AG04449 (cell line): ENCODE measurements around the gene ADGRE3.

Experiments
- CTCF ChIA-PET: fragments of 350-600 bp; formaldehyde crosslinking; extraction: SDS; loops from one replicate; lab custom pipeline; 2021; ENCODE audit warnings: antibody characterized with exemption; lab: Yijun Ruan, JAX
- POLR2A ChIA-PET: fragments of 400-600, 350-600 bp; formaldehyde crosslinking; extraction: SDS; loops from one replicate; lab custom pipeline; 2020; ENCODE audit warnings: antibody characterized with exemption, inconsistent platforms; lab: Yijun Ruan, JAX
- DNase-seq: peaks from one replicate; pipeline ENCODE4 v3.0.0-alpha.2; 2010; ENCODE audit warnings: low read depth, low spot score
- H3K4me3 ChIP-seq: 2 replicates; pipeline ENCODE4 v1.5.1; 2011; ENCODE audit warnings: low read depth, mild to moderate bottlenecking, control low read depth, low read length
- TF ChIP-seq, protein P1 (sequence below): IDR thresholded peaks from one replicate; pipeline ENCODE4 v1.5.1; 2011; ENCODE audit warnings: mild to moderate bottlenecking, moderate library complexity, low read length, control low read depth, inconsistent platforms; ENCODE audit not compliant: insufficient read depth; ENCODE audit errors: missing control alignments

The ADGRE3 gene

DNA sequence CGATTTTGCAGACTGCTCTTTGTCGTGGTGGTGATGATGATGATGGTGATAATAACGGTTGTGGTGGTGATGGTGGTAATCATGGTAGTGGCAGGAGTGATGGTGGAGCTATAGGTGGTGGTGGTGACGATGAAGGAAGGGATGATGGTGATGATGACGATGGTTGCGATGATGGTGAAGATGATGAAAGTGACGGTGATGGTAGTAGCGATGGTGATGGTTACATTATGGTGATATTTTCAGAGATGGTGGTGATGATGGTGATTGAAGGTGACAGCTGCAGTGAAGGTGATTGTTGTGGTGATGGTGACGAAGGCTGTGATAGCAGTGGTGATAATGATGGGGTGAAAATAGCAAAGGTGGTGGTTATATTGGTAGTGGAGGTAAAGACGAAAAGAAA lies 2.1 kb upstream of the ADGRE3 start:
- CTCF ChIA-PET = interaction anchor here (1.1 to 6.3 kb wide), 3 partner anchors 9 to 121 kb away, joined by 3 to 32 read pairs (median 4); no protein-coding TSS in a partner anchor
- POLR2A ChIA-PET = no interaction called here

DNA sequence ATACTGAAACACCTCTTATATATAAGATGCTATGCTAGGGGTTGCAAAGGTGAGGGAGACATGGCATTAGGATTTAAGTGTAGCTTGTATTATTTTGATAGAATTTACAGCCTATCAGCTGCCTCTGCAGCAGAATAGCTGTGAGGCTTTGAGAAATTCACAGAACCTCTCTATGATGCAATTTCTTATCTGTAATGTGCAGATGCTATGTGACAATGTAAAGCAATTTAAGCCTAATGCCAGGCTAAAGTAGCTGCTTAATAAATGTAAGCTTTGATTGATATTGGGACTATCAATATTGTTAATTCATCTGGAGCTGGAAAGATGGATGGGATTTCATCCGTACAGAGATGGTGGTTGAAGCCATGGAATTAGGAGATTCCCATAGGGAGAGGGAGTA lies 1.6 kb downstream of the ADGRE3 start:
- no peak overlapping the region for H3K4me3 ChIP-seq
- ChIA-PET POLR2A (no interaction called here), CTCF (interaction anchor here (6.3 kb wide), 1 partner anchor 13 kb away, joined by 32 read pairs; no protein-coding TSS in a partner anchor)
- DNase-seq = no peak
- TF ChIP-seq, protein P1, sequence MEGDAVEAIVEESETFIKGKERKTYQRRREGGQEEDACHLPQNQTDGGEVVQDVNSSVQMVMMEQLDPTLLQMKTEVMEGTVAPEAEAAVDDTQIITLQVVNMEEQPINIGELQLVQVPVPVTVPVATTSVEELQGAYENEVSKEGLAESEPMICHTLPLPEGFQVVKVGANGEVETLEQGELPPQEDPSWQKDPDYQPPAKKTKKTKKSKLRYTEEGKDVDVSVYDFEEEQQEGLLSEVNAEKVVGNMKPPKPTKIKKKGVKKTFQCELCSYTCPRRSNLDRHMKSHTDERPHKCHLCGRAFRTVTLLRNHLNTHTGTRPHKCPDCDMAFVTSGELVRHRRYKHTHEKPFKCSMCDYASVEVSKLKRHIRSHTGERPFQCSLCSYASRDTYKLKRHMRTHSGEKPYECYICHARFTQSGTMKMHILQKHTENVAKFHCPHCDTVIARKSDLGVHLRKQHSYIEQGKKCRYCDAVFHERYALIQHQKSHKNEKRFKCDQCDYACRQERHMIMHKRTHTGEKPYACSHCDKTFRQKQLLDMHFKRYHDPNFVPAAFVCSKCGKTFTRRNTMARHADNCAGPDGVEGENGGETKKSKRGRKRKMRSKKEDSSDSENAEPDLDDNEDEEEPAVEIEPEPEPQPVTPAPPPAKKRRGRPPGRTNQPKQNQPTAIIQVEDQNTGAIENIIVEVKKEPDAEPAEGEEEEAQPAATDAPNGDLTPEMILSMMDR = no peak

More for the DNA sequence above, 2.1 kb upstream of the ADGRE3 start:
- H3K4me3 ChIP-seq = no peak overlapping the region
- DNase-seq = no peak
- TF ChIP-seq, protein P1 = no peak

DNA sequence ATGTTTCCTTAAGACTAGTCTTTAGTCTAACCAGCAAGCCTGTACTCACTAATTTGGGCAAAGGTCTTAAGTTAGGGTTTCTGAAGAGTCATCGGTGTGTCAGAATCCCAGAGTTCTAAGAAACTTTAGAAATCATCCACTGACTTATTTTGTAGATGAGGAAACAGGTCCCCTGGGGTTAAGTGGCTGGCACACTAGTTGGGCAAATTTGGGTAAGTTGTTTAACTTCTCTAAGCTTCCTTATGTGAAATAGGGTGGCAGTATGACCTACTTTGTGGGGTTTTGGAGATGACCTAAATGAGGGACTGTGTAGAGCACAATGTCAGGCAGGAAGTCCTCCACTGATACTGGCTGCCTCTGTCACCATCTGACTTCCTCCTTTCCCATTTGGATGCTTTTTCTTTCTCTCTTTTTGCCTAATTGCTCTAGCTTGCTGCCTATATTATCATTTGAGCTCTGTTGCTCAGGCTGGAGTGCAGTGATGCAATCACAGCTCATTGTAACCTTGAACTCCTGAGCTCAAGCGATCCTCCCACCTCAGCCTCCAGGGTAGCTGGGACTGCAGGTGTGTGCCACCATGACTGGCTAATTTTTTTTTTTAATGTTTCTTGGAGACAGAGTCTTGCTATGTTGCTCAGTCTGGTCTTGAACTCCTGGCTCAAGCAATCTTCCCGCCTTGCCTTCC lies 2.3 kb downstream of the ADGRE3 start:
- TF ChIP-seq, protein P1 = no peak
- DNase-seq = no peak
- ChIA-PET POLR2A (no interaction called here), CTCF (interaction anchor here (6.3 kb wide), 1 partner anchor 14 kb away, joined by 32 read pairs; no protein-coding TSS in a partner anchor)
- no peak overlapping the region for H3K4me3 ChIP-seq

DNA sequence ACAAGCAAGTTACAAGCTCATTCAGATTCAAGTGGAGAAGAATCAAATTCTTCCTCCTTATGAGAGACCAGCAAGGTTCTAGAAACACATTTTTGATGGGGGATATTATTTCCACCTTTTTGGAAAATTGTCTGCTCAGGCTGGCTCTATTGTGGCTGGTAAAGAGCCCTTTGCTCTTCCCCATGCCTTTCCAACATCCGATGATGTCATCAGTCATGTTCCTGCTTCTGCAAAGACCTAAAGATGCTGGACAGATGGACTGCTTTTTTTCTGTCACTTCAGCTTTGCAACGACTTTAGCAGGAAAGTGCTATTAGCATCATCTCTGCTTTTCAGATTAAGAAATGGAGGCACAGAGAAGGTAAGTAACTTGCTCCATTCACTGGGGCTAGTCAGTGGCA lies 4.2 kb downstream of the ADGRE3 start:
- H3K4me3 ChIP-seq = no peak overlapping the region
- DNase-seq = no peak
- ChIA-PET POLR2A (no interaction called here), CTCF (no interaction called here)
- TF ChIP-seq, protein P1 = no peak

DNA sequence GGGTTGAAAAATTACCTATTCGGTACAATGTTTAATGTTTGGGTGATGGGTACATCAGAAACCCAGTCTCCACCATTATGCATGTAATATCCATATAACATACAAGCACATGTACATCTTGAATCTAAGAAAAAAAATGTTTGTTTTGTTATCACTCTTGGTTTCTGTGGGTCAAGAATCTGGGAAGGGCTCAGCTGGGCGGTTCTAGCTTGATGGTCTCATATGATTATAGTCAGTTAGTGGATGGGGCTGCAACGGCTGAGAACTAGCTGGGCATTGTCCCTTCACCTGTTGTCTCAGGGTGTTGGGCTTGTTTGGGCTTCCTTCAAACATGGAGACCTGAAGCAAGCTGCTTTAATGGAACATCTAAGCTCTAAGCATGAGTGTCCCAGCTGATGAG lies 4.7 kb downstream of the ADGRE3 start:
- CTCF ChIA-PET = no interaction called here
- no peak overlapping the region for H3K4me3 ChIP-seq
- no peak for DNase-seq
- POLR2A ChIA-PET = no interaction called here
- TF ChIP-seq, protein P1 = no peak

DNA sequence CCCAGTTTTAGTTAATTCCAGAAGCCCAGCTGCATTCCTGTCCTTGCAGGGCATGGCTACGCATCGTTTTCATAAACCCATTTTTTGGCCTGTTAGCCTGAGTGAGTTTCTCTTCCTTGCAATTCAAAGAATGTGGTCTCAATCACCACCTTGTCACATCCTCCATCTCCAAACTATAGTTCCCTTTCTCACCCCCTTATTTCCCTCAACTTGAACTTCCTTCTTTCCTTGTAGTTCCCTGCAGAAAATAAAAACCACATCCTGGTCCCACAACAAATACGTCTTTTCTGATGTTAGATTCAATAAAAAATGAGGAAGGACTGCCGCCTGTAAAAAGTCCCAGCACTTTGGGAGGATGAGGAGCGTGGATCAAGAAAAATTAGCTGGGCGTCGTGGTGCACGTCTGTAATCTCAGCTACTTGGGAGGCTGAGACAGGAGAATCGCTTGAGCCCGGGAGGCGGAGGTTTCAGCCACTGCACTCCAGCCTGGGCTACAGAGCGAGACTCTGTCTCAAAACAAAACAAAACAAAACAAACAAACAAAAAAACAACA lies 13.2 kb downstream of the ADGRE3 start:
- TF ChIP-seq, protein P1 = no peak
- POLR2A ChIA-PET = no interaction called here
- no peak for DNase-seq
- no peak overlapping the region for H3K4me3 ChIP-seq
- CTCF ChIA-PET = no interaction called here
